ENCODE measurements around the gene CYP3A5. TPM values are rescaled to one million over a fixed set of nuclear protein-coding genes. Genes with fewer than 3 reads are reported as not detected.

Gene CYP3A5
- total RNA-seq, 1 donor from 2014 or later = 0.07 TPM

GRCh38 chr7:99668541-99668940 is 11.3 kb downstream of the CYP3A5 start:
- Mint-ChIP-seq H3K4me1 (ENCODE audit: low read depth, unreplicated experiment) (no peaks in the 10 kb centered on the region), H3K9me3 (ENCODE audit: unreplicated experiment) (peaks cover 3% of the 10 kb centered on the region), H3K27me3 (ENCODE audit: low read depth, unreplicated experiment) (peaks cover 7% of the 10 kb centered on the region), H3K36me3 (ENCODE audit: low read depth, unreplicated experiment) (peaks cover 10% of the 10 kb centered on the region), H3K4me3 (ENCODE audit: unreplicated experiment) (no peak overlapping the region), H3K27ac (ENCODE audit: unreplicated experiment) (no peak overlapping the region)
- Histone ChIP-seq H3K27me3 (ENCODE audit: insufficient read depth, low read length) (no peaks in the 10 kb centered on the region), H3K4me2 (ENCODE audit: low read length) (no peak overlapping the region), H4K20me1 (ENCODE audit: insufficient read depth, low read length) (no peaks in the 10 kb centered on the region), H3K4me3 (ENCODE audit: insufficient read depth, low read depth, low read length) (no peak overlapping the region), H2AFZ (ENCODE audit: low read depth, low read length) (no peak overlapping the region), H3K27ac (ENCODE audit: low read depth, low read length) (no peak overlapping the region), H3K79me2 (ENCODE audit: insufficient read depth, low read length) (no peaks in the 10 kb centered on the region), H3K4me1 (ENCODE audit: insufficient read depth, low read length) (no peaks in the 10 kb centered on the region), H3K9ac (ENCODE audit: low read length) (no peak overlapping the region), H3K9me3 (ENCODE audit: insufficient read depth, low read depth, low read length) (no peaks in the 10 kb centered on the region), H3K36me3 (ENCODE audit: insufficient read depth, low read length) (no peaks in the 10 kb centered on the region)
- DNase-seq (ENCODE audit: low read depth) (no peak), FAIRE-seq (no peak)
- TF ChIP-seq CTCF (IDR thresholded peaks at IDR 0.05; ENCODE audit: insufficient read depth, low read depth, low read length) (no peak), EZH2 (IDR thresholded peaks at IDR 0.05; ENCODE audit: insufficient read depth, low read length) (no peak)

GRCh38 chr7:99667179-99667578 is 12.6 kb downstream of the CYP3A5 start:
- Mint-ChIP-seq H3K36me3 (ENCODE audit: low read depth, unreplicated experiment) (peaks cover 18% of the 10 kb centered on the region), H3K4me1 (ENCODE audit: low read depth, unreplicated experiment) (no peaks in the 10 kb centered on the region), H3K4me3 (ENCODE audit: unreplicated experiment) (no peak overlapping the region), H3K9me3 (ENCODE audit: unreplicated experiment) (peaks cover 3% of the 10 kb centered on the region), H3K27ac (ENCODE audit: unreplicated experiment) (no peak overlapping the region), H3K27me3 (ENCODE audit: low read depth, unreplicated experiment) (no peaks in the 10 kb centered on the region)
- Histone ChIP-seq H3K4me3 (ENCODE audit: insufficient read depth, low read depth, low read length) (no peak overlapping the region), H3K79me2 (ENCODE audit: insufficient read depth, low read length) (no peaks in the 10 kb centered on the region), H4K20me1 (ENCODE audit: insufficient read depth, low read length) (no peaks in the 10 kb centered on the region), H3K4me1 (ENCODE audit: insufficient read depth, low read length) (no peaks in the 10 kb centered on the region), H3K36me3 (ENCODE audit: insufficient read depth, low read length) (no peaks in the 10 kb centered on the region), H3K9ac (ENCODE audit: low read length) (no peak overlapping the region), H3K4me2 (ENCODE audit: low read length) (no peak overlapping the region), H2AFZ (ENCODE audit: low read depth, low read length) (no peak overlapping the region), H3K27me3 (ENCODE audit: insufficient read depth, low read length) (no peaks in the 10 kb centered on the region), H3K9me3 (ENCODE audit: insufficient read depth, low read depth, low read length) (no peaks in the 10 kb centered on the region), H3K27ac (ENCODE audit: low read depth, low read length) (no peak overlapping the region)
- DNase-seq (ENCODE audit: low read depth) = no peak
- no peak for TF ChIP-seq CTCF (IDR thresholded peaks at IDR 0.05; ENCODE audit: insufficient read depth, low read depth, low read length)
- TF ChIP-seq EZH2 (IDR thresholded peaks at IDR 0.05; ENCODE audit: insufficient read depth, low read length) = no peak
- FAIRE-seq = no peak

GRCh38 chr7:99666013-99666395 is 13.8 kb downstream of the CYP3A5 start:
- H4K20me1 ChIP-seq (ENCODE audit: insufficient read depth, low read length) = no peaks in the 10 kb centered on the region
- no peak overlapping the region for H3K9ac ChIP-seq (ENCODE audit: low read length)
- peaks cover 17% of the 10 kb centered on the region for H3K36me3 Mint-ChIP-seq (ENCODE audit: low read depth, unreplicated experiment)
- H3K9me3 Mint-ChIP-seq (ENCODE audit: unreplicated experiment) = peaks cover 3% of the 10 kb centered on the region
- no peaks in the 10 kb centered on the region for H3K4me1 Mint-ChIP-seq (ENCODE audit: low read depth, unreplicated experiment)
- no peak overlapping the region for H3K4me3 Mint-ChIP-seq (ENCODE audit: unreplicated experiment)
- no peaks in the 10 kb centered on the region for H3K4me1 ChIP-seq (ENCODE audit: insufficient read depth, low read length)
- H3K27me3 Mint-ChIP-seq (ENCODE audit: low read depth, unreplicated experiment) = no peaks in the 10 kb centered on the region
- no peak for DNase-seq (ENCODE audit: low read depth)
- H3K4me2 ChIP-seq (ENCODE audit: low read length) = no peak overlapping the region
- H3K9me3 ChIP-seq (ENCODE audit: insufficient read depth, low read depth, low read length) = no peaks in the 10 kb centered on the region
- no peak for TF ChIP-seq CTCF (IDR thresholded peaks at IDR 0.05; ENCODE audit: insufficient read depth, low read depth, low read length)
- TF ChIP-seq EZH2 (IDR thresholded peaks at IDR 0.05; ENCODE audit: insufficient read depth, low read length) = no peak
- no peaks in the 10 kb centered on the region for H3K36me3 ChIP-seq (ENCODE audit: insufficient read depth, low read length)
- no peak overlapping the region for H3K4me3 ChIP-seq (ENCODE audit: insufficient read depth, low read depth, low read length)
- no peaks in the 10 kb centered on the region for H3K79me2 ChIP-seq (ENCODE audit: insufficient read depth, low read length)
- H3K27ac ChIP-seq (ENCODE audit: low read depth, low read length) = no peak overlapping the region
- no peak overlapping the region for H3K27ac Mint-ChIP-seq (ENCODE audit: unreplicated experiment)
- FAIRE-seq = no peak
- no peaks in the 10 kb centered on the region for H3K27me3 ChIP-seq (ENCODE audit: insufficient read depth, low read length)
- no peak overlapping the region for H2AFZ ChIP-seq (ENCODE audit: low read depth, low read length)
